Measurements from ENCODE around the gene CHDH. TPM values are rescaled to one million over a fixed set of nuclear protein-coding genes. Genes with fewer than 3 reads are reported as not detected.

CHDH gene
- total and polyA plus RNA-seq, 7 experiments from 2014 or later: 0.05 to 1.3 (median 0.27) TPM; not detected in 2

GRCh38 chr3:53830944-53831343, 15.3 kb downstream of the CHDH start:
- POLR2A ChIA-PET: no interaction called here
- no peaks in the 10 kb centered on the region for H3K4me1 Mint-ChIP-seq
- no peaks in the 10 kb centered on the region for H3K9me3 Mint-ChIP-seq
- Histone ChIP-seq H3K9me3 (ENCODE audit: control insufficient read depth in 2 of 3, low read length in 3 of 3) (no peaks in the 10 kb centered on the region), H3K27ac (ENCODE audit: low read depth, low read length) (no peak overlapping the region), H3K4me3 (ENCODE audit: low read length) (no peak overlapping the region), H3K4me1 (ENCODE audit: control insufficient read depth in 2 of 2, insufficient read depth in 2 of 2, low read length in 2 of 2) (no peaks in the 10 kb centered on the region), H3K27me3 (ENCODE audit: control insufficient read depth in 2 of 2, insufficient read depth in 2 of 2, low read length in 2 of 2) (no peaks in the 10 kb centered on the region), H3K36me3 (ENCODE audit: control insufficient read depth in 2 of 3, insufficient read depth in 3 of 3, low read length in 3 of 3) (no peaks in the 10 kb centered on the region)
- CTCF ChIA-PET: no interaction called here
- peaks cover 0 to 7% (median 0%) of the 10 kb centered on the region in 5 donors for H3K27me3 Mint-ChIP-seq
- H3K4me3 Mint-ChIP-seq: no peak overlapping the region
- H3K27ac Mint-ChIP-seq: no peak overlapping the region
- DNase-seq (no peak), ATAC-seq (no peak)
- intact Hi-C loops (cut with micrococcal nuclease): no loop called here
- H3K36me3 Mint-ChIP-seq: no peaks in the 10 kb centered on the region

- ATAC-seq: no peak
- POLR2A ChIA-PET: interaction anchor here (0.7 kb wide), 1 partner anchor 22 kb away, joined by 3 read pairs; no protein-coding TSS in a partner anchor
- CTCF ChIA-PET: no interaction called here
Measured at GRCh38 chr3:53829605-53830004, 16.6 kb downstream of the CHDH start.

GRCh38 chr3:53828581-53828980, 17.6 kb downstream of the CHDH start:
- intact Hi-C loops (cut with micrococcal nuclease): no loop called here
- H3K27ac Mint-ChIP-seq: no peak overlapping the region
- Histone ChIP-seq H3K27ac (ENCODE audit: low read depth, low read length) (no peak overlapping the region), H3K27me3 (ENCODE audit: control insufficient read depth in 2 of 2, insufficient read depth in 2 of 2, low read length in 2 of 2) (no peaks in the 10 kb centered on the region), H3K9me3 (ENCODE audit: control insufficient read depth in 2 of 3, low read length in 3 of 3) (no peaks in the 10 kb centered on the region), H3K4me1 (ENCODE audit: control insufficient read depth in 2 of 2, insufficient read depth in 2 of 2, low read length in 2 of 2) (no peaks in the 10 kb centered on the region), H3K36me3 (ENCODE audit: control insufficient read depth in 2 of 3, insufficient read depth in 3 of 3, low read length in 3 of 3) (no peaks in the 10 kb centered on the region), H3K4me3 (ENCODE audit: low read length) (no peak overlapping the region)
- no peaks in the 10 kb centered on the region for H3K4me1 Mint-ChIP-seq
- ATAC-seq: no peak
- ChIA-PET CTCF (no interaction called here), POLR2A (no interaction called here)
- peaks cover 0 to 14% (median 8%) of the 10 kb centered on the region in 5 donors for H3K27me3 Mint-ChIP-seq
- H3K4me3 Mint-ChIP-seq: no peak overlapping the region
- H3K36me3 Mint-ChIP-seq: no peaks in the 10 kb centered on the region
- H3K9me3 Mint-ChIP-seq: peaks cover 0 to 5% (median 0%) of the 10 kb centered on the region in 11 donors
- DNase-seq: no peak

More at GRCh38 chr3:53829605-53830004, 16.6 kb downstream of the CHDH start:
- no peaks in the 10 kb centered on the region for H3K27me3 ChIP-seq (ENCODE audit: control insufficient read depth in 2 of 2, insufficient read depth in 2 of 2, low read length in 2 of 2)
- H3K4me3 ChIP-seq (ENCODE audit: low read length): no peak overlapping the region
- H3K36me3 ChIP-seq (ENCODE audit: control insufficient read depth in 2 of 3, insufficient read depth in 3 of 3, low read length in 3 of 3): no peaks in the 10 kb centered on the region
- Mint-ChIP-seq H3K4me3 (no peak overlapping the region), H3K36me3 (no peaks in the 10 kb centered on the region), H3K27me3 (peaks cover 0 to 13% (median 7%) of the 10 kb centered on the region in 5 donors), H3K27ac (no peak overlapping the region), H3K4me1 (no peaks in the 10 kb centered on the region), H3K9me3 (peaks cover 0 to 5% (median 0%) of the 10 kb centered on the region in 11 donors)
- no peaks in the 10 kb centered on the region for H3K4me1 ChIP-seq (ENCODE audit: control insufficient read depth in 2 of 2, insufficient read depth in 2 of 2, low read length in 2 of 2)
- intact Hi-C loops (cut with micrococcal nuclease): no loop called here
- no peak overlapping the region for H3K27ac ChIP-seq (ENCODE audit: low read depth, low read length)
- H3K9me3 ChIP-seq (ENCODE audit: control insufficient read depth in 2 of 3, low read length in 3 of 3): no peaks in the 10 kb centered on the region
- no peak for DNase-seq

- H3K4me1 ChIP-seq (ENCODE audit: control insufficient read depth in 2 of 2, insufficient read depth in 2 of 2, low read length in 2 of 2): no peaks in the 10 kb centered on the region
- no peak for DNase-seq
- no peaks in the 10 kb centered on the region for H3K36me3 ChIP-seq (ENCODE audit: control insufficient read depth in 2 of 3, insufficient read depth in 3 of 3, low read length in 3 of 3)
- Mint-ChIP-seq H3K27me3 (peaks cover 0 to 14% (median 8%) of the 10 kb centered on the region in 5 donors), H3K4me3 (no peak overlapping the region), H3K9me3 (peaks cover 0 to 5% (median 0%) of the 10 kb centered on the region in 11 donors), H3K4me1 (no peaks in the 10 kb centered on the region), H3K27ac (no peak overlapping the region), H3K36me3 (no peaks in the 10 kb centered on the region)
- H3K9me3 ChIP-seq (ENCODE audit: control insufficient read depth in 2 of 3, low read length in 3 of 3): no peaks in the 10 kb centered on the region
- no peak overlapping the region for H3K4me3 ChIP-seq (ENCODE audit: low read length)
- intact Hi-C loops (cut with micrococcal nuclease): no loop called here
- no peak for ATAC-seq
- CTCF ChIA-PET: no interaction called here
- POLR2A ChIA-PET: no interaction called here
- no peaks in the 10 kb centered on the region for H3K27me3 ChIP-seq (ENCODE audit: control insufficient read depth in 2 of 2, insufficient read depth in 2 of 2, low read length in 2 of 2)
- no peak overlapping the region for H3K27ac ChIP-seq (ENCODE audit: low read depth, low read length)
Measured at GRCh38 chr3:53826048-53826447, 20.2 kb downstream of the CHDH start.

GRCh38 chr3:53824795-53825194, 21.4 kb downstream of the CHDH start:
- no peak overlapping the region for H3K4me3 ChIP-seq (ENCODE audit: low read length)
- no peaks in the 10 kb centered on the region for H3K36me3 ChIP-seq (ENCODE audit: control insufficient read depth in 2 of 3, insufficient read depth in 3 of 3, low read length in 3 of 3)
- CTCF ChIA-PET: no interaction called here
- H3K9me3 ChIP-seq (ENCODE audit: control insufficient read depth in 2 of 3, low read length in 3 of 3): no peaks in the 10 kb centered on the region
- intact Hi-C loops (cut with micrococcal nuclease): no loop called here
- POLR2A ChIA-PET: no interaction called here
- Mint-ChIP-seq H3K27me3 (peaks cover 0 to 17% (median 8%) of the 10 kb centered on the region in 5 donors), H3K4me1 (no peaks in the 10 kb centered on the region), H3K4me3 (no peak overlapping the region), H3K36me3 (no peaks in the 10 kb centered on the region), H3K27ac (no peak overlapping the region), H3K9me3 (peaks cover 0 to 5% (median 0%) of the 10 kb centered on the region in 11 donors)
- H3K27ac ChIP-seq (ENCODE audit: low read depth, low read length): no peak overlapping the region
- no peak for DNase-seq
- H3K4me1 ChIP-seq (ENCODE audit: control insufficient read depth in 2 of 2, insufficient read depth in 2 of 2, low read length in 2 of 2): no peaks in the 10 kb centered on the region
- no peak for ATAC-seq
- no peaks in the 10 kb centered on the region for H3K27me3 ChIP-seq (ENCODE audit: control insufficient read depth in 2 of 2, insufficient read depth in 2 of 2, low read length in 2 of 2)

- Mint-ChIP-seq H3K27me3 (peaks cover 0 to 20% (median 8%) of the 10 kb centered on the region in 5 donors), H3K9me3 (peaks cover 0 to 5% (median 0%) of the 10 kb centered on the region in 11 donors), H3K36me3 (no peaks in the 10 kb centered on the region), H3K27ac (no peak overlapping the region), H3K4me1 (no peaks in the 10 kb centered on the region), H3K4me3 (no peak overlapping the region)
- Histone ChIP-seq H3K4me1 (ENCODE audit: control insufficient read depth in 2 of 2, insufficient read depth in 2 of 2, low read length in 2 of 2) (no peaks in the 10 kb centered on the region), H3K36me3 (ENCODE audit: control insufficient read depth in 2 of 3, insufficient read depth in 3 of 3, low read length in 3 of 3) (no peaks in the 10 kb centered on the region), H3K27ac (ENCODE audit: low read depth, low read length) (no peak overlapping the region), H3K27me3 (ENCODE audit: control insufficient read depth in 2 of 2, insufficient read depth in 2 of 2, low read length in 2 of 2) (no peaks in the 10 kb centered on the region), H3K4me3 (ENCODE audit: low read length) (no peak overlapping the region), H3K9me3 (ENCODE audit: control insufficient read depth in 2 of 3, low read length in 3 of 3) (no peaks in the 10 kb centered on the region)
- ChIA-PET CTCF (no interaction called here), POLR2A (no interaction called here)
- no peak for DNase-seq
- no peak for ATAC-seq
- intact Hi-C loops (cut with micrococcal nuclease): no loop called here
Measured at GRCh38 chr3:53823956-53824657, 22.1 kb downstream of the CHDH start.
